OCI-LY7 (cell line): Measurements from ENCODE around the gene KRTAP5-8. TPM values are rescaled to one million over a fixed set of nuclear protein-coding genes. Genes with fewer than 3 reads are reported as not detected.

Experiments used
- BruUV-seq: library from RNA; stranded (reverse); fragments of 400-500 nt; replicated peaks from 2 replicates; lab custom pipeline; 2021; lab: Mats Ljungman, UMichigan
- CTCF ChIA-PET: fragments of 300-600 bp; sonication (Branson Sonifier 250); formaldehyde crosslinking; loops from one replicate; lab custom pipeline; 2022; ENCODE audit warnings: antibody characterized with exemption; ENCODE audit not compliant: unreplicated experiment; lab: Charles Lee
- POLR2A ChIA-PET: fragments of 300-600 bp; sonication (Branson Sonifier 250); formaldehyde crosslinking; loops from one replicate; lab custom pipeline; 2022; ENCODE audit warnings: antibody characterized with exemption; lab: Charles Lee
- DNase-seq: peaks from one replicate; pipeline ENCODE4 v3.0.0-alpha.2; 2015; ENCODE audit warnings: low spot score
- H2AFZ ChIP-seq: fragments of 200-600 bp; sonication (generic), shearing (Covaris generic); 2 replicates; pipeline ENCODE4 v1.6.1; 2014; ENCODE audit warnings: mild to moderate bottlenecking, antibody characterized with exemption, low read length, moderate library complexity
- H3K27ac ChIP-seq: fragments of 200-600 bp; sonication (generic); 2 replicates; pipeline ENCODE4 v1.5.1; 2014; ENCODE audit warnings: mixed run types, low read depth, mild to moderate bottlenecking, moderate library complexity, low read length, inconsistent platforms; ENCODE audit not compliant: poor library complexity, severe bottlenecking
- H3K36me3 ChIP-seq: fragments of 200-600 bp; sonication (generic); 2 replicates; pipeline ENCODE4 v1.6.1; 2014; ENCODE audit warnings: mild to moderate bottlenecking, antibody characterized with exemption, low read length, moderate library complexity, mixed read lengths; ENCODE audit not compliant: insufficient read depth
- H3K4me1 ChIP-seq: fragments of 200-600 bp; sonication (generic); 2 replicates; pipeline ENCODE4 v1.5.1; 2014; ENCODE audit warnings: mild to moderate bottlenecking, low read length; ENCODE audit not compliant: insufficient read depth, poor library complexity, severe bottlenecking
- H3K4me2 ChIP-seq: fragments of 200-600 bp; sonication (generic); 2 replicates; pipeline ENCODE4 v1.6.1; 2014; ENCODE audit warnings: mild to moderate bottlenecking, low read length
- H3K4me3 ChIP-seq: fragments of 200-600 bp; sonication (generic); 2 replicates; pipeline ENCODE4 v1.5.1; 2014; ENCODE audit warnings: mild to moderate bottlenecking, low read depth, low read length; ENCODE audit not compliant: poor library complexity, severe bottlenecking
- H3K79me2 ChIP-seq: fragments of 200-600 bp; sonication (generic); 2 replicates; pipeline ENCODE4 v1.6.1; 2016; ENCODE audit warnings: low read depth, mild to moderate bottlenecking, low read length, moderate library complexity, mixed read lengths; ENCODE audit not compliant: insufficient read depth
- H3K9me2 ChIP-seq: fragments of 200-600 bp; sonication (generic); 2 replicates; pipeline ENCODE4 v1.6.1; 2016; ENCODE audit warnings: mild to moderate bottlenecking, low read length, mixed read lengths; ENCODE audit not compliant: insufficient read depth
- H3K9me3 ChIP-seq: fragments of 200-600 bp; sonication (generic); 2 replicates; pipeline ENCODE4 v1.6.1; 2014; ENCODE audit warnings: mild to moderate bottlenecking, mixed run types, low read length, mixed read lengths
- H4K20me1 ChIP-seq: fragments of 200-600 bp; sonication (generic); 2 replicates; pipeline ENCODE4 v1.6.1; 2014; ENCODE audit warnings: mild to moderate bottlenecking, antibody characterized with exemption, low read length, moderate library complexity, mixed read lengths; ENCODE audit not compliant: insufficient read depth
- EZH2phosphoT487 ChIP-seq: fragments of 200-600 bp; sonication (generic); IDR thresholded peaks from 2 replicates; pipeline ENCODE4 v1.6.1; 2018; ENCODE audit warnings: low read depth, borderline replicate concordance, mild to moderate bottlenecking, mixed run types, antibody characterized with exemption, low read length, moderate library complexity, mixed read lengths
- intact Hi-C: fragments of 100-400 bp; cut with micrococcal nuclease; formaldehyde crosslinking; loops from one replicate; pipeline ENCODE4 v1.10.0; 2022; ENCODE audit not compliant: unreplicated experiment
- total RNA-seq, 2 experiments: library from RNA; depleted of rRNA in 1 of 2; stranded (reverse); fragments of >200 nt in 1 of 2; shearing (Covaris generic) in 1 of 2; gene quantifications; 2 replicates each; pipeline ENCODE4 v1.2.3, GENCODE V29; 2014 to 2022
- TF ChIP-seq, protein P1 (sequence below): fragments of 200-600 bp; sonication (generic); conservative IDR thresholded peaks from 2 replicates; pipeline ENCODE4 v1.5.1; 2014; ENCODE audit warnings: mild to moderate bottlenecking, antibody characterized with exemption, low read length, moderate library complexity, mixed read lengths

The KRTAP5-8 gene
- total RNA-seq, 2 experiments from 2014 or later: not detected

DNA sequence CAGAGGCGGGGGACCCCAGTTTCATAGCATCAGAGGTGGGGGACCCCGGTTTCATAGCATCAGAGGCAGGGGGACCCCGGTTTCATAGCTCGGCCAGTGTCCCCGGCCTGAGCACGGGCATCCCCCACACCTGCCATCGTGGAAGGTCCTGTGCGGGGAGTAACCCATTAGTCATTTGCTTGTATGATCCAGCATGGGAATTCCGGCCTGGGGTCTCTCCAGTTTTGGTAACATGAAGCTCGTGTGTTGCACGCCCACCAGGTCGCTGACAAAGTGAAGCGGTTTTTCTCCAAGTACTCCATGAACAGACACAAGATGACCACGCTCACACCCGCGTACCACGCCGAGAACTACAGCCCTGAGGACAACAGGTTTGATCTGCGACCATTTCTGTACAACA is 39.7 kb upstream of the KRTAP5-8 start:
- CTCF ChIA-PET: no interaction called here
- Histone ChIP-seq H3K4me3 (no peak overlapping the region), H3K27ac (no peak overlapping the region), H3K9me3 (no peaks in the 10 kb centered on the region), H3K4me2 (no peak overlapping the region), H4K20me1 (no peaks in the 10 kb centered on the region), H3K4me1 (no peaks in the 10 kb centered on the region), H3K79me2 (no peaks in the 10 kb centered on the region), H2AFZ (no peak overlapping the region), H3K36me3 (peaks cover 33% of the 10 kb centered on the region), H3K9me2 (no peaks in the 10 kb centered on the region)
- POLR2A ChIA-PET: no interaction called here
- intact Hi-C loops: no loop called here
- no peak for TF ChIP-seq EZH2phosphoT487
- TF ChIP-seq, protein P1, sequence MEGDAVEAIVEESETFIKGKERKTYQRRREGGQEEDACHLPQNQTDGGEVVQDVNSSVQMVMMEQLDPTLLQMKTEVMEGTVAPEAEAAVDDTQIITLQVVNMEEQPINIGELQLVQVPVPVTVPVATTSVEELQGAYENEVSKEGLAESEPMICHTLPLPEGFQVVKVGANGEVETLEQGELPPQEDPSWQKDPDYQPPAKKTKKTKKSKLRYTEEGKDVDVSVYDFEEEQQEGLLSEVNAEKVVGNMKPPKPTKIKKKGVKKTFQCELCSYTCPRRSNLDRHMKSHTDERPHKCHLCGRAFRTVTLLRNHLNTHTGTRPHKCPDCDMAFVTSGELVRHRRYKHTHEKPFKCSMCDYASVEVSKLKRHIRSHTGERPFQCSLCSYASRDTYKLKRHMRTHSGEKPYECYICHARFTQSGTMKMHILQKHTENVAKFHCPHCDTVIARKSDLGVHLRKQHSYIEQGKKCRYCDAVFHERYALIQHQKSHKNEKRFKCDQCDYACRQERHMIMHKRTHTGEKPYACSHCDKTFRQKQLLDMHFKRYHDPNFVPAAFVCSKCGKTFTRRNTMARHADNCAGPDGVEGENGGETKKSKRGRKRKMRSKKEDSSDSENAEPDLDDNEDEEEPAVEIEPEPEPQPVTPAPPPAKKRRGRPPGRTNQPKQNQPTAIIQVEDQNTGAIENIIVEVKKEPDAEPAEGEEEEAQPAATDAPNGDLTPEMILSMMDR: no peak
- BruUV-seq: no TSS peak
- DNase-seq: no peak

DNA sequence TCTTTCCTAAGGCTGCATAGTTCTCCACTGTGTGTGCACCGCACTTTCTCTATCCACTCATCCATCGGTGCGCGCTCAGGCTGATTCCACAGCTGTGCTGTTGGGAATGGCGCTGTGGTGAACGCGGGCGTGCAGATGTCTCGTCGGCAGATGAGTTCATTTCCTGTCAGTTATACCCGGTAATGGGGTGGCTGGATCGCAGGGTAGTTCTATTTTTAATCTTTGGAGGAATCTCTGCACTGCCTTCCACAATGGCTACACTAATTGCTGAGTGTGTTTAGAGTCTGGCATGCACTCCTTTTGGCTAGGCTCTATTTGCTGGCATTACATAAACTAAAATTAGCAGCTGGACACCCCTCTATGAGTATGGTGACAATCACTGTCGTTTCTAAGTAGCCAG is 38.7 kb upstream of the KRTAP5-8 start:
- Histone ChIP-seq H3K9me3 (no peaks in the 10 kb centered on the region), H3K4me3 (no peak overlapping the region), H3K9me2 (no peaks in the 10 kb centered on the region), H2AFZ (no peak overlapping the region), H3K79me2 (no peaks in the 10 kb centered on the region), H4K20me1 (no peaks in the 10 kb centered on the region), H3K27ac (no peak overlapping the region), H3K36me3 (peaks cover 33% of the 10 kb centered on the region), H3K4me1 (no peaks in the 10 kb centered on the region), H3K4me2 (no peak overlapping the region)
- intact Hi-C loops: no loop called here
- no TSS peak for BruUV-seq
- ChIA-PET CTCF (no interaction called here), POLR2A (no interaction called here)
- DNase-seq: no peak
- TF ChIP-seq, protein P1: no peak
- no peak for TF ChIP-seq EZH2phosphoT487

DNA sequence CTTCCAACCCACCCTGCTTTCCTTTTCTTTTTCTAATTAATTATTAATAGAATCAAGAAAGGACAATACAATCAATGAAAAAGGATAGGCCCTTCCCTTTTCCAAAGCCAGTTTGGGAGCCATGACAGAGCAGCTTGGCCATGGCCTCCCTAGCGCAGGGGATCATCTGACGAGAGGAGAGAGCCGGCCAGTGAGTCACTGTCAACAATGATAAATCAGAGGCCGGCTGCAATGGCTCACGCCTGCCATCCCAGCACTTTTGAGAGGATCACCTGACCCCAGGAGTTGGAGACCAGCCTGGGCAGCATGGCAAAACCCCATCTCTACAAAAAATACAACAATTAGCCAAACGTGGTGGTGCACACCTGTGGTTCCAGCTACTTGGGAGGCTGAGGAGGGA is 38.3 kb upstream of the KRTAP5-8 start:
- no peak overlapping the region for H3K4me3 ChIP-seq
- no peak overlapping the region for H2AFZ ChIP-seq
- ChIA-PET POLR2A (no interaction called here), CTCF (no interaction called here)
- H3K4me2 ChIP-seq: no peak overlapping the region
- no peak for TF ChIP-seq EZH2phosphoT487
- TF ChIP-seq, protein P1: no peak
- H3K9me2 ChIP-seq: no peaks in the 10 kb centered on the region
- H3K9me3 ChIP-seq: no peaks in the 10 kb centered on the region
- no peak for DNase-seq
- no TSS peak for BruUV-seq
- H3K4me1 ChIP-seq: no peaks in the 10 kb centered on the region
- H3K36me3 ChIP-seq: peaks cover 33% of the 10 kb centered on the region
- no peaks in the 10 kb centered on the region for H4K20me1 ChIP-seq
- H3K79me2 ChIP-seq: no peaks in the 10 kb centered on the region
- intact Hi-C loops: no loop called here
- H3K27ac ChIP-seq: no peak overlapping the region
